ENCODE data around the gene HEPN1.

HEPN1 gene

GRCh38 chr11:124934862-124935547 lies 16.0 kb downstream of the HEPN1 start:
- Histone ChIP-seq H3K4me2 (ENCODE audit: low read length) (no peak overlapping the region), H2AFZ (no peak overlapping the region), H3K79me2 (no peaks in the 10 kb centered on the region), H3K9me3 (ENCODE audit: control insufficient read depth, low read length) (no peaks in the 10 kb centered on the region), H3K9ac (no peak overlapping the region), H3K36me3 (ENCODE audit: control insufficient read depth, insufficient read depth, low read length) (no peaks in the 10 kb centered on the region), H3K27ac (no peak overlapping the region), H3K4me1 (no peaks in the 10 kb centered on the region), H3K4me3 (ENCODE audit: low read depth, low read length) (no peak overlapping the region), H3K27me3 (ENCODE audit: control insufficient read depth, insufficient read depth, low read length) (no peaks in the 10 kb centered on the region)
- TF ChIP-seq CTCF (IDR thresholded peaks at IDR 0.05) = no peak

- H3K79me2 ChIP-seq = no peaks in the 10 kb centered on the region
- no peaks in the 10 kb centered on the region for H3K9me3 ChIP-seq (ENCODE audit: control insufficient read depth, low read length)
- no peak within 1 kb of the TSS for H3K9ac ChIP-seq
- H3K36me3 ChIP-seq (ENCODE audit: control insufficient read depth, insufficient read depth, low read length) = no peaks in the 10 kb centered on the region
- H2AFZ ChIP-seq = no peak within 1 kb of the TSS
- no peak for TF ChIP-seq CTCF (IDR thresholded peaks at IDR 0.05)
- H3K4me1 ChIP-seq = no peaks in the 10 kb centered on the region
- no peak within 1 kb of the TSS for H3K4me3 ChIP-seq (ENCODE audit: low read depth, low read length)
- no peaks in the 10 kb centered on the region for H3K27me3 ChIP-seq (ENCODE audit: control insufficient read depth, insufficient read depth, low read length)
- H3K4me2 ChIP-seq (ENCODE audit: low read length) = no peak within 1 kb of the TSS
- no peak within 1 kb of the TSS for H3K27ac ChIP-seq
These were observed 16.8 kb downstream of the HEPN1 start, which contains the start of gene HEPACAM for GRCh38 chr11:124935548-124936514. Gene HEPACAM (minus strand): TSS chr11:124936047. CDS start chr11:124936006, 41 bp downstream.

DNA sequence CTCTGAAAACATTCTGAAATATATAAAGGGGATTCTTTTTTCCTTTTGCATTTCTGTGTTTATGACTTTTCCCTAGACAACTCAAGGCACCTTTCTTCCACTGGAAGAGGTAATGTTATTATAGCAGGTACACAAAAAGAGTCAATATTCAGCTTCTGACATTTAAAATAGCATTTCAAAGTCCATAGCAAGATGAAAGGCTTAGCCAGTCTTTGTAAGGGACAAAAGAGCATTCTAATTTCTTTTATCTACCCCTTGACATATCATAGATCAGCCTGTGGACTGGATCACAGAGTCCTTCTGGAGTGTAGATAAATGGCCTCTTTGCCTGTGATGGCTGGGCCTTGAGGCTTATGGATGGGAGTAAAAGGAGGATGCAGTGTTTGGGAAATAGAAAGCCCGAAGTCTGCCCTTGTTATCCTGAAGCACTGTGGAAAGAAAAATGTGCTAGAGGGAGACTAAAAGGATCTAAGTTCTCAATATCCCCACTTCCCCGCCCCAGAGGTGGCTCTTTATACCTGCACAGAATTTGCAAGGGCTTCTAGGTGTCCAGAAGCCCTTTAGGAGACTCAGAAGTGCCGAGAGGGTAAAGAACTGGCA lies 18.4 kb downstream of the HEPN1 start:
- H3K27ac ChIP-seq = no peak overlapping the region
- H3K9me3 ChIP-seq (ENCODE audit: control insufficient read depth, low read length) = no peaks in the 10 kb centered on the region
- no peak overlapping the region for H3K9ac ChIP-seq
- no peaks in the 10 kb centered on the region for H3K4me1 ChIP-seq
- no peaks in the 10 kb centered on the region for H3K36me3 ChIP-seq (ENCODE audit: control insufficient read depth, insufficient read depth, low read length)
- no peaks in the 10 kb centered on the region for H3K27me3 ChIP-seq (ENCODE audit: control insufficient read depth, insufficient read depth, low read length)
- H3K4me3 ChIP-seq (ENCODE audit: low read depth, low read length) = no peak overlapping the region
- H2AFZ ChIP-seq = no peak overlapping the region
- no peaks in the 10 kb centered on the region for H3K79me2 ChIP-seq
- no peak overlapping the region for H3K4me2 ChIP-seq (ENCODE audit: low read length)
- no peak for TF ChIP-seq CTCF (IDR thresholded peaks at IDR 0.05)

GRCh38 chr11:124938206-124938765 lies 19.2 kb downstream of the HEPN1 start:
- H3K4me3 ChIP-seq (ENCODE audit: low read depth, low read length) = no peak overlapping the region
- no peaks in the 10 kb centered on the region for H3K9me3 ChIP-seq (ENCODE audit: control insufficient read depth, low read length)
- no peak for TF ChIP-seq CTCF (IDR thresholded peaks at IDR 0.05)
- no peaks in the 10 kb centered on the region for H3K79me2 ChIP-seq
- no peak overlapping the region for H3K27ac ChIP-seq
- H2AFZ ChIP-seq = no peak overlapping the region
- H3K36me3 ChIP-seq (ENCODE audit: control insufficient read depth, insufficient read depth, low read length) = no peaks in the 10 kb centered on the region
- no peaks in the 10 kb centered on the region for H3K27me3 ChIP-seq (ENCODE audit: control insufficient read depth, insufficient read depth, low read length)
- H3K9ac ChIP-seq = no peak overlapping the region
- no peak overlapping the region for H3K4me2 ChIP-seq (ENCODE audit: low read length)
- no peaks in the 10 kb centered on the region for H3K4me1 ChIP-seq

Measured in parathyroid adenoma (tissue), 2 donors.